Cortex of kidney (tissue), 1 donor: ENCODE results near the gene USP36.
A peak's percentile ranks its signal among the peaks of the same experiment; 100 is the strongest.
"Not testable (repeated sequence)": the region's sequence is repeated elsewhere in the genome, so short reads cannot be mapped to it uniquely, and the experiment has no call there.

ENCODE experiments used
- DNase-seq: peaks from one replicate; lab custom pipeline; 2025; lab: John Stamatoyannopoulos, UW

The USP36 gene

GRCh38 chr17:78840780-78841611 is at the start of gene USP36:
Gene USP36, minus strand, starts transcription at chr17:78840814. Its CDS starts 4,451 bp downstream, at chr17:78836363.
- DNase-seq, result peak; percentile 81

- DNase-seq, result not testable (repeated sequence)
These were observed 49.5 kb upstream of the USP36 start for GRCh38 chr17:78890096-78890495.

GRCh38 chr17:78889531-78889930 is 48.9 kb upstream of the USP36 start:
- DNase-seq, result no peak

- no peak for DNase-seq
These were observed 48.4 kb upstream of the USP36 start for GRCh38 chr17:78888941-78889518.

DNA sequence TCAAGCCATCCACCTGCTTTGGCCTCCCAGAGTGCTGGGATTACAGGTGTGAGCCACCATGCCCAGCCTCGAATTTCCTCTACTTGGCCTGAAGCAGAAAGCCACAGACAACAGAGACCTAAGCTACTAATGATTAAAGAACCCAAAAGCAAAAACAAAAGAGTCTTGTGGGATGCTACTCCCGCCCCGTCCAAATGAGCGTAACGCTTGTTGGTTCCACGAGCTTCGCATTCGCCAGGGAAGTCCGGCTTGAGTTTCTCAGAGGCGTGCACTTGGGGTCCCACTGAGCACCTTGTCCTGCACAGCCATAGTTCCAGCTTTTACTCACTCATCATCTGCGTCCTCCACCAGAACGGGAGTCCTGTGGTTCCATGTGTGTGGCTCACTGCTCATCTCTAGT is 46.3 kb upstream of the USP36 start:
- DNase-seq, result no peak

- no peak for DNase-seq
These were observed 45.3 kb upstream of the USP36 start for GRCh38 chr17:78885956-78886355.

DNA sequence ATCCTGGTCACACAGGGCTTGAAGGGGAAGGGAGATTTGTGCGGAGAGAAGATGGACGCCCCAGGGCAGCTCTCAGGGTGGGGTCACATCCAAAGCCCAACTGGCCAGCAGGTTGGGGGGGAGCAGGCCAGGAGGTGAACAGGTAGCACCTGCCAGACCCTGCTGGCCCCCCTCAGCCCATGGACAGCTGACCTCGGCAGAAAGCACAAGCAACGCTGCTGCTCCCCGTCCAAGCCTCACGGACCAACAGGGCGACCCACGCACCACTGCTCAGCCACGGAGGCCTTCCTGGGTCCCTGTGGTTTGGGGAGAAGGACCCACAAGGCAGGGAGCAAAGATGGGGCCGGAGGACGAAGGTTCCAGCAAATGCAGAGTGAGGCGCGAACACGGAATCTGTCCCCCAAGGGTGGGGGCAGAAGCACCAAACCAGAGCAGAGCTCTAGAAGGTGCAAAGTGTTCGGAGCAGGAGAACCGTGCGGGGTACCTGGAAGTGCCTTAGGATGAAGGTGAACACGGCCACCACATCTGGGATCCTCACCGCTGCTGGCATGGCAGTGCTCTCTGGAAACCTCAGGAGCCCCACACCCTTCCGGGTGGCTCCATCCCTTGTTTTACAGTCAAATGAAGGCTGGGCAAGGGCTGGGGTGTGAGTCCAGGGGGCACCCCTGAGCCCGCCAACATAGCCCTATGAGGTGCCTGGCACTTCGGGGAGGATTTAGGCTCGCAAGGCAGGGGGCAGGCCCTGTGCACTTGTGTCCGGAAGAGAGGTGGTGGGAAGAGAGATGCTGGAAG is 44.5 kb upstream of the USP36 start:
- DNase-seq, result no peak

DNA sequence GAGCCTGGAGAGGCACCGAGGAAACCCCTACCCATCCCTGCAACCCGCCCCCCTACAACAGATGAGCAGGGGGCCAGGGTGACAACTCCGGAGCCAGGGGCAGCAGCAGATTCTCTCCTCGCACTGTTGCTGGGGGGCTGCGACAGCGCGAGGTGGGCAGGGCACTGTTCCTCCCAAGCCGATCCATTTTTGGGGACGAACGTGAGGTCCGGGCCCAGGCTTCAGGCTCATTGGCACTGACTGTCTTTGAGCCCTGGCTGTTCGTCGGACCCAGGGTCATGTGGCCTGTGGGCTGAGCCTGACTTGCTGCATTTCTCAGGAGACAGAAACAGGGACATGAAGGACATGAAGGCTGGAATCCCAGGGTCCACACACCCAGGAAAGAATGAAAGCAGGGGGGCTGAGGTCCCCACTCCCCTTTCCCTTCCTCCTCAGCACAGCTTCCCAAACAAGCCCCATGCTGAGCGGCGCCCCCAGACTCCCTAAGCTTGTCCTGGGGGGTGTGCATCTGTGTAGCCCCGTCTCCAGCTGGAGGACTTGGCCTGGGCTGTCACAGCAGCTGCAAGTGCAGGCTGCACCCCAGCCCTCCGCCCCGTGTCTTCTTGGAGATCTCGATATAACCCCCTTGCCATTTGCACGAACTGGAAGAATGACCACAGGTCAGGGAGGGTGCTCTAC is 43.7 kb upstream of the USP36 start:
- DNase-seq, result no peak

- DNase-seq, result no peak
These were observed 43.0 kb upstream of the USP36 start for GRCh38 chr17:78883533-78884131.

DNA sequence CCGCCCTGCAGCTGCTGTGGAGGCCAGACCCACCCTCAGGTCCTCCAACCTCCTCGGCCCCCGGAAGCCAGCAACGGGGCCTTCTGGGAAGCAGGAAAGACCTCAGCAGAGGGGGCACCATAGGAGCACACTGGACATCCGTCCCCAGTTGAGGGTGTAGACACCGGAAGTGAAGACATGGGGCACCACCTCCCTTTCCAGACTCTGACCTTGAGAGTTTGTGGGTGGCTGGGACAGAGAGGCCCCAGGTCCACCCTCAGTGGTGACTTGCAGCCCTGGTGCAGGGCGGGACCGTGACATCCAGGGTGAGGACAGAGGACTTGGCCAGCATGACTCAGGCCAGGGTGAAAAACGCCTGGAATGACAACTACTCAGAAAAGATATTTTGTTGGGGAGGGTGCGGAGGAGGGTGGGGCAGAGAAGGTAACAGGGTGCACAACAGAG is 42.5 kb upstream of the USP36 start:
- DNase-seq, result no peak

- no peak for DNase-seq
These were observed 42.0 kb upstream of the USP36 start for GRCh38 chr17:78882540-78883088.

GRCh38 chr17:78879635-78880186 is 39.1 kb upstream of the USP36 start:
- DNase-seq, result no peak

DNA sequence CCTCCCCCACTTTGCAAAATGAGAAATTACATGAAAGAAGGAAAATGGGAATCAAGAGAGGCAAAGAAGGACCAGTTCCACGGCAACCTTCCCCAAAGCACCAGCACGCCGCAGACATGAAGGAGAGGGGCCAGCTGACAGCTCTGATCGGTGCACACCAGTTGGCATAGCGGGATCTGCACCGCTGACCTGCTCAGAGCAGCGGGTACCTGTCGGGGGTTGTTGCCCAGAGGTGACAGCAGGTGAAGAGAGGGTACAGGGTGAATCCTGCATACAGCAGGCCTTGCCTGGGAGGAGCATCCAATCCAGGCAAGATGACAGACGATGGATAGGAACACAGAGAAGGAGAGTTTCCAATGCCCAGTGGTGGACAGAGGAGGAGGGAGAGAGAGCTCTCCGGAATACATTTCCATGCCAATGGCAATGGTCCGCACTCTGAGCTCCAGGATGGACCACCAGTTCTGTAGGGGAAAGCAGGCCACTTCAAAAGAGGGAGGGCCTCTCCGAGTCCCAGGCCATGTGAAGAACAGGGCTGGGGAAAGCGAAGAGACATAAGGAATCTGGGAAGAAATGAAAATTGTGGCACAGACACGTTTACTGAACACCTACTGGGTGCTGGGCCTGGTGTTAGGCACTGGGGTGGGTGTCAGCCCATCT is 38.4 kb upstream of the USP36 start:
- no peak for DNase-seq

- no peak for DNase-seq
These were observed 37.6 kb upstream of the USP36 start for GRCh38 chr17:78878261-78878660.

DNA sequence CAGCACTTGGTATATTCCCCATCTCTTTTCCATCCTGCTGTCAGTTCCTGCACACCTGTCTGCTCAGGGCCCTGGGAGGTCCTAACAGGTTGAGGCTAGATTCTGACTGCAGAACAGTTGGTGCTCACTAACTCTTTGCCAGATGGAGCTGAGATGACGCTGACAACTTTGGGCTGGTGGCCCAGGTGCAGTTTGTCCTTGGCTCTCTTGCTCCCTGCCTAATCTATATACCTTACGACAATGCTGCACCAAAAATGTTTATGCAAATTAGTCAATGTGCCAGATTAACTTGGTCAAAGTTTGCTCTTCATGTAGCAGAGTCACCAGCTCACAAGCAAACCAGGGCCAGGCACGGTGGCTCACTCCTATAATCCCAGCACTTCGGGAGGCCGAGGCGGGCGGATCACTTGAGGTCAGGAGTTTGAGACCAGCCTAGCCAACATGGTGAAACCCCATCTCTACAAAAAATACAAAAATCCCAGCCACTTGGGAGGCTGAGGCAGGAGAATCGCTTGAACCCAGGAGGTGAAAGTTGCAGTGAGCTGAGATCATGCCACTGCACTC is 36.4 kb upstream of the USP36 start:
- DNase-seq, result not testable (repeated sequence)

GRCh38 chr17:78876094-78876597 is 35.5 kb upstream of the USP36 start:
- DNase-seq, result no peak

DNA sequence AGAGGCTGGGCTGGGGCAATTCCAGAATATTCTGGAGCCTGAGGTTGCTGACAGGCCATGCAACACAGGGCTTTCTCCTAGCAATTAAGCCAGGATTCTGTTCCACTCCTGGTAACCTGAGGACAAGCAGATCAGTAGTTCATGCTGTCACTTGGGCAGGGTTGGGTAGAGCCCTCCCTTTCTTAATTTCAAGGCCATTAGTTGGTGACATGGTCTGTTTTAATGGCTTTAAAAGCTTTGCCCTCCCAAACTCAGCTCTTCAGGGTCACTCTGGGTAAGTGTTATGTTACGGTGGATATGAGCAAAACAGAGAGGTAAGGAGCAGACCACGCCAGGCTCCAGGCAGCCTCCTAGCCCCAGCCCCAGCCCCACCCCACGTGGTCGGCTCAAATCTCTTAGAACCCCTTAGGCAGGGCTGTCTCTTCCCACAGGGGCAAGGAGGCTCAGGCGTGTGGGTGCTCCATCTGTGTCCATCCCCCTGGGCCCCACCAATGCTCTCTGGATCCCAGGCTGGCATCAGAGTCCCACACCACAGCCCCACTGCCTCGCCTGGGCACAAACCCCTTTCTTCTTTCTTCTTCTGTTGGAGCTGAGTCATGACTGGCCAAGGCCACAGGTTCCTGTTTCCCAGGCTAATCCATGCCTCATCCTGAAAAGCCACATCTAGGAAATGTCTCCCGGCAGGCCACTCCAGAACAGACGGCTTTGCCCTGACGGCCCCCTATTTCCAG is 34.9 kb upstream of the USP36 start:
- DNase-seq, result no peak

DNA sequence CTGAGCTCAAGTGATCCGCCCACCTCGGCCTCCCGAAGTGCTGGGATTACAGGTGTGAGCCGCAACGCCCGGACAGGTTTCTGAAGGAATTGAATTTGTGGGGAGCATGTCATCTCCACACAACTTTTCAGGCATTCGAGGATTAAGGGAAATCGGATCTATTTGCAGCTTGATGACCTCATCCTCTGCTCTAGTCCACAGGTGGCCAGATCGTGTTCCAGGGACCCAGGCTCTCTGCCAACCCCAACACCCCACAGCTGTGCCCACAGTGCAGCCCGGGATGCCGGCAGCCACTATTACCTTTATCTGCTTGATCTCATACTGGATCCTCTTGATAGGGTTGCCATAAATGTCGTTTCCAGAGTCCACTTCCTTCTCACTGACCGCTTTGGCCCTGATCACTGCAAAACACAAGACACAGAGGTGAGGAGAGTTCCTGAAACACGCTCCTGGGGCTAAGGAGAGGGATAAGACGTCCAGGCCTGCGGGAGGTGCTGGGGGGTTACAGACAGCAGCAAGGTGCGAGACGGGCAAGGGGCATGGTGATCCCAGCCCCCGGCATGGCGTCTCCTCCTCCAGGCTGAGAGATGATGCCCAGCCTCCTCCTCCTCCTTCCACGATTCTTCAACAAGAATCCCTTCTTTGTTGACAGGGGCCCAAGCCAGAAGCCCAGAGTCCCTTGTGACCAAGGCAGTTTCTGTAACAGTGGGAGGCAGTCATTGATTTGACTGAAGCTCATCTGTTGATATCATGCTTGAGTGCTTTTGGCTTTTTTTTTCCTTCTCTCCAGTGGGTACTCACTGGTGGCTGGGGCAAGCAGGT is 33.1 kb upstream of the USP36 start:
- no peak for DNase-seq
